Adrenal gland (tissue), 12 donors: ENCODE results near the gene CAPZA3. TPM values are rescaled to one million over a fixed set of nuclear protein-coding genes. Genes with fewer than 3 reads are reported as not detected.
A peak's percentile ranks its signal among the peaks of the same experiment; 100 is the strongest.

Source experiments
- DNase-seq, 7 donors: peaks; one replicate each; pipeline ENCODE4 v3.0.0-alpha.2; 2019 to 2020
- H3K27ac ChIP-seq, 5 donors: fragments of 200-600 bp; sonication (generic) in 4 of 5; 1 replicate in 3 of 5; 2 replicates in 2 of 5; pipeline versions ENCODE4 v1.5.1 to v1.8.0; 2016 to 2020; ENCODE audit warnings: mild to moderate bottlenecking in 1 of 5
- H3K27me3 ChIP-seq: fragments of 200-600 bp; 2 replicates; pipeline ENCODE4 v1.8.0; 2021
- H3K36me3 ChIP-seq, 2 donors: fragments of 200-600 bp; replicated peaks in 1 of 2; 1 replicate in 1 of 2; 2 replicates in 1 of 2; pipeline versions ENCODE4 v1.5.1 to v1.8.0; 2018 to 2022
- H3K4me1 ChIP-seq, 2 donors: fragments of 200-600 bp; replicated peaks in 1 of 2; 1 replicate in 1 of 2; 2 replicates in 1 of 2; pipeline versions ENCODE4 v1.5.1 to v1.8.0; 2018 to 2021
- H3K4me3 ChIP-seq, 4 donors: fragments of 200-600 bp; sonication (generic) in 3 of 4; one replicate each; pipeline ENCODE4 v1.5.1; 2016 to 2018
- H3K9me3 ChIP-seq, 3 donors: fragments of 200-600 bp; sonication (generic) in 1 of 3; replicated peaks in 1 of 3; 1 replicate in 2 of 3; 2 replicates in 1 of 3; pipeline versions ENCODE4 v1.5.1 to v1.8.0; 2016 to 2021
- CTCF ChIP-seq, 6 experiments: fragments of 450-650 bp in 4 of 6; fragments of 200-600 bp in 2 of 6; sonication (generic) in 1 of 6; IDR thresholded peaks; 1 replicate in 5 of 6; 2 replicates in 1 of 6; pipeline versions ENCODE4 v1.5.1 to v1.8.0; 2016 to 2021; ENCODE audit warnings: antibody characterized with exemption in 6 of 6, mild to moderate bottlenecking in 2 of 6, moderate library complexity in 1 of 6
- POLR2A ChIP-seq, 2 donors: fragments of 450-650 bp; IDR thresholded peaks; one replicate each; pipeline ENCODE4 v1.6.1; 2017; ENCODE audit warnings: antibody characterized with exemption in 2 of 2, mild to moderate bottlenecking in 2 of 2, moderate library complexity in 1 of 2
- WGBS, 4 donors: extraction: QIAGEN DNeasy Blood & Tissue Kit in 2 of 4; methylation state at CpG; one replicate each; pipeline versions ENCODE4 v1.1.5 to v1.1.7; 2013 to 2017; 5-methylcytosine and 5-hydroxymethylcytosine counted together
- intact Hi-C, 2 donors: fragments of 100-400 bp; cut with DNase I; formaldehyde crosslinking; loops; one replicate each; pipeline versions ENCODE4 v1.14.1 to v1.15.0; 2022 to 2023
- polyA plus RNA-seq, 3 donors: library from polyadenylated mRNA; stranded (reverse); fragments of 200-250 nt in 2 of 3; fragments of 350-450 nt in 1 of 3; fragmentation: Illumina TruSeq in 1 of 3; extraction: RNeasy Lipid Tissue Mini Kit (QIAGEN cat#74804) in 1 of 3; gene quantifications; one replicate each; pipeline ENCODE4 v1.2.3, GENCODE V29; 2013 to 2014
- total RNA-seq, 9 donors: library from RNA; depleted of rRNA in 4 of 9; stranded (reverse); fragments of >200 nt in 4 of 9; fragments of 120-200 nt in 1 of 9; fragmentation: NEBNext Ultra II Directional in 1 of 9; extraction: Animal tissue kit (Norgen Biotek cat#: 25700) in 1 of 9; gene quantifications; one replicate each; pipeline versions ENCODE4 v1.1.0 to v1.2.4, GENCODE V29; 2013 to 2023
- donor health status: healthy with polysubstance abuse.
- donor health status: Bipolar disorder and iron deficiency.
- donor health status: DM: yes; HTN: yes; CAD: no.
- donor health status: DM: no; HTN: no; CAD: no.
- donor health status: DM: no; HTN: no; CAD: no.
- donor health status: DM: yes; HTN: yes; CAD: no.

The CAPZA3 gene
- total and polyA plus RNA-seq, 12 donors = 0.17 TPM; not detected in 11

- no peaks in the 10 kb centered on the region for H3K9me3 ChIP-seq
- H3K36me3 ChIP-seq = no peaks in the 10 kb centered on the region
- no peak overlapping the region for H3K4me3 ChIP-seq
- H3K27me3 ChIP-seq = no peaks in the 10 kb centered on the region
- intact Hi-C loops = no loop called here
- H3K27ac ChIP-seq = no peak overlapping the region
- TF ChIP-seq CTCF (IDR thresholded peaks at IDR 0.05) (no peak), POLR2A (IDR thresholded peaks at IDR 0.05) (no peak)
- no peak for DNase-seq
- peaks cover 0 to 5% of the 10 kb centered on the region in 2 donors for H3K4me1 ChIP-seq
Observed at GRCh38 chr12:18696971-18697602, 40.8 kb upstream of the CAPZA3 start.

GRCh38 chr12:18700271-18700670 lies 37.6 kb upstream of the CAPZA3 start:
- Histone ChIP-seq H3K9me3 (no peaks in the 10 kb centered on the region), H3K36me3 (no peaks in the 10 kb centered on the region), H3K4me1 (peaks cover 0 to 5% of the 10 kb centered on the region in 2 donors), H3K27me3 (no peaks in the 10 kb centered on the region), H3K4me3 (no peak overlapping the region), H3K27ac (no peak overlapping the region)
- DNase-seq = peak in 6 of 7 donors; percentile 19 to 72 (median 64)
- 57 to 75% (median 65%) methylated on average over 3 of the region's 3 CpGs for WGBS, 4 donors
- TF ChIP-seq CTCF (IDR thresholded peaks at IDR 0.05) (no peak), POLR2A (IDR thresholded peaks at IDR 0.05) (no peak)
- intact Hi-C loops = no loop called here

DNA sequence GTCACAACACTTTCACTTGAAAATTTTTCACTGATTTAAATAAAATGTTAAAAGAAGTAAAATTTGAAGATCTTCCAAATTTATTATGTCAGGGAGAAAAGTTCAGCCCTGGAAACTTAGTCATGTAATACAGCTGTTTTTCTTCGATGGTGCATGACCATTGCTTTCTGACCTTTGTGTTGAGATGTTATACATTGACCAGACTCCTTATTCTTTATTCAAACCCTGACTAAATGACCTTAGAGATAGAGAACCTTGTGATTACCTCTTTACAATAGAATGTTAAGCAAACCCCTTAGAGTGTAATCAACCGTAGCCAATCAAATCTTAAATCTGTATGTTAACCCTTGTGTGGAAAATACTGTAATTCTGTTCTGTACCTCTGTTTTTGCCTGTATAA lies 34.6 kb upstream of the CAPZA3 start:
- Histone ChIP-seq H3K4me3 (no peak overlapping the region), H3K4me1 (peaks cover 0 to 5% of the 10 kb centered on the region in 2 donors), H3K9me3 (no peaks in the 10 kb centered on the region), H3K36me3 (no peaks in the 10 kb centered on the region), H3K27me3 (no peaks in the 10 kb centered on the region), H3K27ac (no peak overlapping the region)
- DNase-seq = no peak
- TF ChIP-seq CTCF (IDR thresholded peaks at IDR 0.05) (no peak), POLR2A (IDR thresholded peaks at IDR 0.05) (no peak)
- intact Hi-C loops = no loop called here
- WGBS, 4 donors = 46 to 64% (median 64%) methylated on average over 2 of the region's 2 CpGs

DNA sequence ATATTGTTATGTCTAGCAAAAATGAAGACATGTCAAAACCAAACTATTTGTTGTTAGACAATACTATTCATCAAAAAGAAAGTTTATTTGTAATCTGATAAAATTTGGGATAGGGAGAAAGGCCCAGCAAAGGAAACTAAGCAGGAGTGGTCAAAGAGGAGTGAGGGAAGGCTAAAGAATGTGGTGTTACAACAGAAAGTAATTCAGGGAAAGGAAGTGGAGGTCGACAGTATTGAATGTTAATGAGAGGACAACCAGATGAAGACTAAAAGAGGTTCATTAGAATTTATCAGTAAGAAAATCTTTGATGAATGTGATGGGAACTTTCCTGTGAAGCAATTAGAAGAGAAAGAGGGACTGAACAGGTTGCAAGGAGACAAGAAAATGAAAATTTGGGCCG lies 34.0 kb upstream of the CAPZA3 start:
- Histone ChIP-seq H3K4me3 (no peak overlapping the region), H3K4me1 (peaks cover 0 to 5% of the 10 kb centered on the region in 2 donors), H3K36me3 (no peaks in the 10 kb centered on the region), H3K9me3 (no peaks in the 10 kb centered on the region), H3K27ac (no peak overlapping the region), H3K27me3 (no peaks in the 10 kb centered on the region)
- 67 to 94% (median 82%) methylated on average over 2 of the region's 2 CpGs for WGBS, 4 donors
- intact Hi-C loops = no loop called here
- TF ChIP-seq CTCF (IDR thresholded peaks at IDR 0.05) (no peak), POLR2A (IDR thresholded peaks at IDR 0.05) (no peak)
- no peak for DNase-seq
